Mucosa of rectum (tissue), 2 donors: ENCODE data around the gene IFNGR2.

Experiments
- H3K27ac ChIP-seq, 2 donors: one replicate each; pipeline ENCODE4 v1.7.0; 2013; ENCODE audit warnings: inconsistent platforms in 2 of 2, low read depth in 2 of 2, low read length in 2 of 2
- H3K27me3 ChIP-seq, 2 donors: one replicate each; pipeline ENCODE4 v1.7.0; 2013; ENCODE audit warnings: low read length in 2 of 2; ENCODE audit not compliant: control insufficient read depth in 2 of 2, insufficient read depth in 2 of 2
- H3K36me3 ChIP-seq, 2 donors: one replicate each; pipeline ENCODE4 v1.7.0; 2013; ENCODE audit warnings: low read length in 2 of 2; ENCODE audit not compliant: control insufficient read depth in 2 of 2, insufficient read depth in 2 of 2
- H3K4me1 ChIP-seq, 2 donors: one replicate each; pipeline ENCODE4 v1.7.0; 2013; ENCODE audit warnings: low read length in 2 of 2, mild to moderate bottlenecking in 1 of 2; ENCODE audit not compliant: control insufficient read depth in 2 of 2, insufficient read depth in 2 of 2
- H3K4me3 ChIP-seq, 2 donors: one replicate each; pipeline ENCODE4 v1.7.0; 2013; ENCODE audit warnings: low read length in 2 of 2
- H3K9ac ChIP-seq, 2 donors: one replicate each; pipeline ENCODE4 v1.7.0; 2013; ENCODE audit warnings: low read length in 2 of 2, low read depth in 1 of 2, mild to moderate bottlenecking in 1 of 2
- H3K9me3 ChIP-seq, 2 donors: one replicate each; pipeline ENCODE4 v1.7.0; 2013; ENCODE audit warnings: low read length in 2 of 2; ENCODE audit not compliant: control insufficient read depth in 2 of 2
- donor health status: healthy.
- donor health status: Normal muscosa, but diverticular disease.

Gene IFNGR2

DNA sequence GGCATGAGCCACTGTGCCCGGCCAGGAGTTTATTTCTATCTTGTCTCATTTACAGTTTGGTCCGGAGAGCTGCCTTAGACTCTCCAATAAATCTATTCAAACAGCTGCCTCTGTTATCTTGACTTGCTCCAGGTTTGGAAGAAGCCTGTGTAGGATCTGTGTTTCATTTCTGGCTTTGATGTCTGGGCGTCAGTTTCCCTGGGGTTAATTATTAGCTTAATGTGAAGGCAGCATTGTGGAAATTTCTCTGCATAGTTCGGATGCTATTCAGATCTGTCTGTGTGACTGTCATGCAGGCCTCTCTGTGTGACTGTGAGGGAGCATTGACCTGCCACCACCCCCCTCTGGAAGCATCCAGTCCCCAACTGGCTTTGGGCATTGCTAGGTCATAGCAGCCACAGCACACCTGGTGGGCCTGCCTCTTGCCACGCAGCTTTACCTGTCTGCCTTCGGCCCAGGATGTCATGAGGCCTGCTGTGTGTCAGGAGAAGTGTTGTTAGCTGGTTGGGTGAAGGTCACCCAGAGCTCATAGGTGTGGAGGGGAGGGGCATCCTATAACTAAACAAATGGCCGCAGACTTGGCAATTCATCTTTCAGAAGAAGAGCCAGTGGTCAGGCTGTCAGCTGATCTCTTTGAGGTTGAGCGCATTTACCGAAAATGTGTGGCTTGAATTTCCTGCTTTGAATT, 9.8 kb downstream of the IFNGR2 start:
- peak overlapping the region in 1 of 2 donors; percentile 26 for H3K9ac ChIP-seq
- H3K4me3 ChIP-seq: peak overlapping the region in 1 of 2 donors; percentile 7
- H3K36me3 ChIP-seq: peaks cover 7 to 11% of the 10 kb centered on the region in 2 donors
- peaks cover 19% of the 10 kb centered on the region in 2 donors for H3K4me1 ChIP-seq
- H3K9me3 ChIP-seq: no peaks in the 10 kb centered on the region
- peak overlapping the region; percentile 81 to 83 for H3K27ac ChIP-seq
- H3K27me3 ChIP-seq: no peaks in the 10 kb centered on the region

GRCh38 chr21:33414068-33414467, 10.9 kb downstream of the IFNGR2 start:
- peaks cover 7 to 14% of the 10 kb centered on the region in 2 donors for H3K36me3 ChIP-seq
- peaks cover 19% of the 10 kb centered on the region in 2 donors for H3K4me1 ChIP-seq
- no peak overlapping the region for H3K27ac ChIP-seq

DNA sequence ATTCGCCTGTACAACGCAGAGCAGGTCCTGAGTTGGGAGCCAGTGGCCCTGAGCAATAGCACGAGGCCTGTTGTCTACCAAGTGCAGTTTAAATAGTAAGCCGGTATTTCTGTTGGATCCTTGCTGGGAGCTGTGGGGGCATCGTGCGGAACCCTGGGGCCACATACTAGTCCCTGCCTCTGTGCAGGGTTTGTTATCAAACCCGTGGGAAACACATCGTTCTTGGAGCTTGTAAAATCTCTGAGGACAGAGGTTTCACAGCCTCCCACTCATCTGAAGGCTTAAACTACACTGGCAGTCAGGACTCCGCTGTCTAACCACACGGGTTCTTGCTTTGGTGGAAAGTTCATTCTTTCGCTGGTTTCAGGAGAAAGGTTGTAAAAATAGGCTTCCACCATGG, 11.7 kb downstream of the IFNGR2 start:
- peaks cover 19% of the 10 kb centered on the region in 2 donors for H3K4me1 ChIP-seq
- peaks cover 7 to 19% of the 10 kb centered on the region in 2 donors for H3K36me3 ChIP-seq
- H3K4me3 ChIP-seq: no peak overlapping the region
- H3K27me3 ChIP-seq: no peaks in the 10 kb centered on the region
- H3K27ac ChIP-seq: no peak overlapping the region
- H3K9ac ChIP-seq: no peak overlapping the region
- no peaks in the 10 kb centered on the region for H3K9me3 ChIP-seq

More at GRCh38 chr21:33414068-33414467, 10.9 kb downstream of the IFNGR2 start:
- Histone ChIP-seq H3K4me3 (no peak overlapping the region), H3K9me3 (no peaks in the 10 kb centered on the region), H3K9ac (no peak overlapping the region), H3K27me3 (no peaks in the 10 kb centered on the region)

DNA sequence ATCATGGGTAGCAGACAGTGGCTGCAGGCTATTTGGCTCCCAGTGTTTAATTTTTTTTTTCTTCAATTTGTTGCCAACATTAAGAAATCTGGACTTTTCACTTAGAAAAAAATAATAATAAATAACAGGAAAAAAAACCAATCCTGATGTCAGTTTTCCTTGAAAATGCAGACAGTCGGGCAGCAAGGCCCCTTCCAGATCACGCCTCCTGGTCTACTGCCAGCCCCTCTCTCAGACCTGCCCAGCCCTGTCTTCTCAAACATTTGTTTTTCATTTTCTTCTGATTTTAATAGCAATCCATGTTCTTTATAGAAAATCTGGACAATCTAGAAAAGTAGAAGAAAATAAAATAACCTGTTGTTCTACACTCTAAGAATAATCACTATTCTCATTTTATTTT, 15.5 kb downstream of the IFNGR2 start:
- peak overlapping the region in 1 of 2 donors; percentile 15 for H3K27ac ChIP-seq
- H3K27me3 ChIP-seq: no peaks in the 10 kb centered on the region
- H3K4me1 ChIP-seq: peaks cover 0 to 4% of the 10 kb centered on the region in 2 donors
- no peak overlapping the region for H3K4me3 ChIP-seq
- H3K9ac ChIP-seq: no peak overlapping the region
- H3K36me3 ChIP-seq: peaks cover 19 to 27% of the 10 kb centered on the region in 2 donors
- no peaks in the 10 kb centered on the region for H3K9me3 ChIP-seq

GRCh38 chr21:33419538-33420123, 16.4 kb downstream of the IFNGR2 start:
- no peaks in the 10 kb centered on the region for H3K27me3 ChIP-seq
- no peak overlapping the region for H3K4me3 ChIP-seq
- no peaks in the 10 kb centered on the region for H3K9me3 ChIP-seq
- no peak overlapping the region for H3K27ac ChIP-seq
- no peaks in the 10 kb centered on the region for H3K4me1 ChIP-seq
- H3K9ac ChIP-seq: no peak overlapping the region
- peaks cover 22 to 31% of the 10 kb centered on the region in 2 donors for H3K36me3 ChIP-seq

- H3K36me3 ChIP-seq: peaks cover 28 to 45% of the 10 kb centered on the region in 2 donors
- H3K9me3 ChIP-seq: no peaks in the 10 kb centered on the region
- no peaks in the 10 kb centered on the region for H3K27me3 ChIP-seq
Observed at GRCh38 chr21:33421713-33422393, 18.6 kb downstream of the IFNGR2 start.

DNA sequence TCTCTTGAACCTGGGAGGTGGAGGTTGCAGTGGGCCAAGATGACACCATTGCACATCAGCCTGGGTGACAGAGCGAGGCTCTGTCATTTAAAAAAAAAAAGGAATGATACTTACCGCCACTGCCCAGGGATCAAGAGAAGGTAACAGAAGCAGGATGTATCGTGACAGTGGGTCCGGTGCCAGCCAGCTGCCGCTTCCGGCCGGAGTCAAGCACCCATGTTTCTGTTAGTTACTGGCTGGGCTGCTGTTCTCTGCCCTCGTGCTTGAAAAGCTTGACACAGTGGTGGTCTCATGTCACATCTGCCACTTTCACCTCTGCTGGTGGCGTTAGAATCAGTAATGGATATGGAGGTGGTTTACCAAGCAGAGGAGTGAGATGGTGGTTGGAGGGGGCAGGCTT, 21.0 kb downstream of the IFNGR2 start:
- Histone ChIP-seq H3K4me3 (no peak overlapping the region), H3K27ac (no peak overlapping the region), H3K9ac (no peak overlapping the region), H3K9me3 (no peaks in the 10 kb centered on the region), H3K27me3 (no peaks in the 10 kb centered on the region), H3K4me1 (no peaks in the 10 kb centered on the region), H3K36me3 (peaks cover 49 to 60% of the 10 kb centered on the region in 2 donors)

More at GRCh38 chr21:33421713-33422393, 18.6 kb downstream of the IFNGR2 start:
- Histone ChIP-seq H3K9ac (no peak overlapping the region), H3K4me1 (no peaks in the 10 kb centered on the region), H3K27ac (no peak overlapping the region), H3K4me3 (no peak overlapping the region)

- H3K9me3 ChIP-seq: no peaks in the 10 kb centered on the region
- no peak overlapping the region for H3K27ac ChIP-seq
- no peak overlapping the region for H3K4me3 ChIP-seq
- H3K9ac ChIP-seq: no peak overlapping the region
- H3K4me1 ChIP-seq: no peaks in the 10 kb centered on the region
- no peaks in the 10 kb centered on the region for H3K27me3 ChIP-seq
- H3K36me3 ChIP-seq: peaks cover 57 to 67% of the 10 kb centered on the region in 2 donors
Observed at GRCh38 chr21:33425825-33426224, 22.6 kb downstream of the IFNGR2 start.

- H3K27me3 ChIP-seq: no peaks in the 10 kb centered on the region
- no peak overlapping the region for H3K9ac ChIP-seq
- no peak overlapping the region for H3K4me3 ChIP-seq
- H3K27ac ChIP-seq: no peak overlapping the region
- no peaks in the 10 kb centered on the region for H3K9me3 ChIP-seq
- H3K36me3 ChIP-seq: peaks cover 54 to 69% of the 10 kb centered on the region in 2 donors
- H3K4me1 ChIP-seq: no peaks in the 10 kb centered on the region
Observed at GRCh38 chr21:33427051-33427450, 23.8 kb downstream of the IFNGR2 start.

- Histone ChIP-seq H3K9me3 (no peaks in the 10 kb centered on the region), H3K4me1 (no peaks in the 10 kb centered on the region), H3K4me3 (no peak overlapping the region), H3K36me3 (peaks cover 64 to 81% of the 10 kb centered on the region in 2 donors), H3K27me3 (no peaks in the 10 kb centered on the region), H3K27ac (no peak overlapping the region), H3K9ac (no peak overlapping the region)
Observed at GRCh38 chr21:33428669-33429068, 25.5 kb downstream of the IFNGR2 start.
